ENCODE measurements around the gene TEX14. TPM values are rescaled to one million over a fixed set of nuclear protein-coding genes. Genes with fewer than 3 reads are reported as not detected.
"Not testable (repeated sequence)": the region's sequence is repeated elsewhere in the genome, so short reads cannot be mapped to it uniquely, and the experiment has no call there.

TEX14 gene
- total RNA-seq, 1 donor from 2014 or later = not detected

- FAIRE-seq (no peak), DNase-seq (ENCODE audit: low read depth) (no peak)
- TF ChIP-seq CTCF (IDR thresholded peaks at IDR 0.05; ENCODE audit: insufficient read depth, low read length, severe bottlenecking) = no peak
- H3K4me3 ChIP-seq (ENCODE audit: low read depth, low read length) = no peak overlapping the region
- H3K27me3 ChIP-seq (ENCODE audit: control insufficient read depth, insufficient read depth, low read length) = no peaks in the 10 kb centered on the region
- H3K36me3 ChIP-seq (ENCODE audit: control insufficient read depth, insufficient read depth, low read length) = no peaks in the 10 kb centered on the region
Observed at GRCh38 chr17:58684003-58684402, 7.8 kb downstream of the TEX14 start.

DNA sequence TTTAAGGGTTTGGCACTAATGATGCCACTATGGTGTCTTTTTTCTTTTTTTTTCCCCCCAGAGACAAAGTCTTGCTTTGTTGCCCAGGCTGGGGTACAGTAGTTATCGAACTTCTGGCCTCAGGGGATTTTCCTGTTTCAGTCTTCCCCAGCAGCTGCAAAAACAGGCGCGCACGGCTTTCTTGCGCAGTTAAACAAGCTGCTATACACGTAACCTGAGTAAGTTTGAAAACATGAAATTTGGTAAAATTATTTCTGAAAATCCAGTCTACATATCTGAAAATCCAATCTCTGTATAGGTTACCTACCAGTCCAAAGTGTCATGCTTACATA is 11.8 kb downstream of the TEX14 start:
- FAIRE-seq (no peak), DNase-seq (ENCODE audit: low read depth) (no peak)
- TF ChIP-seq CTCF (IDR thresholded peaks at IDR 0.05; ENCODE audit: insufficient read depth, low read length, severe bottlenecking) = no peak
- Histone ChIP-seq H3K4me3 (ENCODE audit: low read depth, low read length) (no peak overlapping the region), H3K36me3 (ENCODE audit: control insufficient read depth, insufficient read depth, low read length) (no peaks in the 10 kb centered on the region), H3K27me3 (ENCODE audit: control insufficient read depth, insufficient read depth, low read length) (no peaks in the 10 kb centered on the region)

GRCh38 chr17:58679263-58680037 is 12.4 kb downstream of the TEX14 start:
- DNase-seq (ENCODE audit: low read depth) (peak; percentile 43), FAIRE-seq (no peak)
- Histone ChIP-seq H3K36me3 (ENCODE audit: control insufficient read depth, insufficient read depth, low read length) (no peaks in the 10 kb centered on the region), H3K27me3 (ENCODE audit: control insufficient read depth, insufficient read depth, low read length) (no peaks in the 10 kb centered on the region), H3K4me3 (ENCODE audit: low read depth, low read length) (no peak overlapping the region)
- TF ChIP-seq CTCF (IDR thresholded peaks at IDR 0.05; ENCODE audit: insufficient read depth, low read length, severe bottlenecking) = no peak

GRCh38 chr17:58678287-58678686 is 13.6 kb downstream of the TEX14 start:
- not testable (repeated sequence) for H3K36me3 ChIP-seq (ENCODE audit: control insufficient read depth, insufficient read depth, low read length); FAIRE-seq

DNA sequence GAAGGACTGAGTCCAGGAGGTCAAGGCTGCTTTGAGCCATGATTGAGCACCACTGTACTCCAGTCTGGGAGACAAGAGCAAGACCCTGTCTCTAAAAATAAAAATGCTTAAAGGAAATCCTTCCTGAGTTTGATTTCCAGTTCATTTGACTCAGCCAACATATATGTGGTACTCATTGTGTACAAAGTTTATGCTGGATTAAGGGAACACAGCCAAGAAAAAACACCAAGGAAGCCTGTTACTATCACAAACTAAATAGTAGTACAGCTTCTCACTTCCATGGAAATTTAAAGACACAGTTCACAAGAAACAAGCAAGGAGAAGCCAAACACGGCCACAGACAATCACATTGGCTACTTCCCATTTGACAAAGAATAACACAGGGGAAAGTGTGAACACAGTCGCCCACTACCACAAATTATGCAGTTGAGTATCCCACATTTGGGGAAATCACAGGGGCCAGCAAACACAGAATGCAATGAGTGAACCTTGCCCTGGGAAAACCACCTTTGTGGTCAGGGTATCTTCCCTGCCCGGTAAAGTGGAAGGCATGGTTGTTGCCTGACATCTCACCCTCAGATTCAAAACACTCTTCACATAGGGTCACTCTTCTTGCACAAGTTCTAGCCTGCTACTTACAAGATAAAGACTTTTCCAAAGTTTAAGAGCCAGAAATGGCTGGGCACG is 14.5 kb downstream of the TEX14 start:
- Histone ChIP-seq H3K4me3 (ENCODE audit: low read depth, low read length) (no peak overlapping the region), H3K27me3 (ENCODE audit: control insufficient read depth, insufficient read depth, low read length) (no peaks in the 10 kb centered on the region), H3K36me3 (ENCODE audit: control insufficient read depth, insufficient read depth, low read length) (no peaks in the 10 kb centered on the region)
- DNase-seq (ENCODE audit: low read depth) (peak; percentile 49), FAIRE-seq (no peak)
- TF ChIP-seq CTCF (IDR thresholded peaks at IDR 0.05; ENCODE audit: insufficient read depth, low read length, severe bottlenecking) = no peak

More at GRCh38 chr17:58678287-58678686, 13.6 kb downstream of the TEX14 start:
- DNase-seq (ENCODE audit: low read depth); H3K27me3 ChIP-seq (ENCODE audit: control insufficient read depth, insufficient read depth, low read length); H3K4me3 ChIP-seq (ENCODE audit: low read depth, low read length): not testable (repeated sequence)

DNA sequence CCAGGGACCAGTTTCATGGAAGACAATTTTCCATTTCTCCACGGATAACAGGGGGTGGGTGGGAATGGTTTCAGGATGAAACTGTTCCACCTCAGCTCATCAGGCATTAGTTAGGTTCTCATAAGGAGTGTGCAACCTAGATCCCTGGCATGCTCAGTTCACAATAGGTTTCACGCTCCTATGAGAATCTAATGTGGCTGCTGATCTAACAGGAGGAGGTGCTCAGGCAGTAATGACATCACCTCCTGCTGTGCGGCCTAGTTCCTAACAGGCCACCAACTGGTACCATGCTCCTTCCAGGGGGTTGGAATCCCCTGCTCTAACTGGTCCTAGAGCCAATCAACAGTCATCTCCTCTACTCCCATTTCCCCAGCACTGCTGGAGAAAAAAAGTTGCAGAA is 19.9 kb downstream of the TEX14 start:
- no peak for TF ChIP-seq CTCF (IDR thresholded peaks at IDR 0.05; ENCODE audit: insufficient read depth, low read length, severe bottlenecking)
- no peak for FAIRE-seq

More for the DNA sequence above, 19.9 kb downstream of the TEX14 start:
- Histone ChIP-seq H3K4me3 (ENCODE audit: low read depth, low read length) (no peak overlapping the region), H3K36me3 (ENCODE audit: control insufficient read depth, insufficient read depth, low read length) (no peaks in the 10 kb centered on the region), H3K27me3 (ENCODE audit: control insufficient read depth, insufficient read depth, low read length) (no peaks in the 10 kb centered on the region)
- DNase-seq (ENCODE audit: low read depth) = no peak
